ENCODE data around the gene LTC4S.
"Not testable (repeated sequence)": the region's sequence is repeated elsewhere in the genome, so short reads cannot be mapped to it uniquely, and the experiment has no call there.

LTC4S gene, protein sequence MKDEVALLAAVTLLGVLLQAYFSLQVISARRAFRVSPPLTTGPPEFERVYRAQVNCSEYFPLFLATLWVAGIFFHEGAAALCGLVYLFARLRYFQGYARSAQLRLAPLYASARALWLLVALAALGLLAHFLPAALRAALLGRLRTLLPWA

GRCh38 chr5:179793468-179794139, at the start of gene LTC4S:
TSS of gene LTC4S (plus strand) at chr5:179793986. CDS start at chr5:179794081, 95 bp downstream.
- H3K4me3 ChIP-seq (ENCODE audit: low read depth in 1 of 2, low read length in 2 of 2): peak within 1 kb of the TSS; percentile 68 to 76
- peaks cover 8 to 21% of the 10 kb centered on the region in 2 donors for H3K36me3 ChIP-seq (ENCODE audit: control insufficient read depth in 1 of 2, insufficient read depth in 2 of 2, low read length in 2 of 2)
- H3K9ac ChIP-seq (ENCODE audit: low read depth in 1 of 2, low read length in 2 of 2): peak within 1 kb of the TSS; percentile 46 to 70
- no peaks in the 10 kb centered on the region for H3K9me3 ChIP-seq (ENCODE audit: control insufficient read depth in 1 of 2, low read length in 2 of 2)
- H3K27ac ChIP-seq (ENCODE audit: low read depth, low read length): peak within 1 kb of the TSS; percentile 10
- no peaks in the 10 kb centered on the region for H3K27me3 ChIP-seq (ENCODE audit: control insufficient read depth in 1 of 2, insufficient read depth in 2 of 2, low read length in 2 of 2)
- H3K4me1 ChIP-seq (ENCODE audit: control insufficient read depth in 1 of 2, insufficient read depth in 2 of 2, low read length in 2 of 2): peaks cover 32 to 37% of the 10 kb centered on the region in 2 donors

GRCh38 chr5:179744106-179744505, 49.7 kb upstream of the LTC4S start:
- H3K27me3 ChIP-seq (ENCODE audit: control insufficient read depth in 1 of 2, insufficient read depth in 2 of 2, low read length in 2 of 2); H3K9ac ChIP-seq (ENCODE audit: low read depth in 1 of 2, low read length in 2 of 2); H3K4me1 ChIP-seq (ENCODE audit: control insufficient read depth in 1 of 2, insufficient read depth in 2 of 2, low read length in 2 of 2); H3K27ac ChIP-seq (ENCODE audit: low read depth, low read length); H3K9me3 ChIP-seq (ENCODE audit: control insufficient read depth in 1 of 2, low read length in 2 of 2); H3K4me3 ChIP-seq (ENCODE audit: low read depth in 1 of 2, low read length in 2 of 2): not testable (repeated sequence)
- H3K36me3 ChIP-seq (ENCODE audit: control insufficient read depth in 1 of 2, insufficient read depth in 2 of 2, low read length in 2 of 2): peaks cover 0 to 14% of the 10 kb centered on the region in 2 donors

DNA sequence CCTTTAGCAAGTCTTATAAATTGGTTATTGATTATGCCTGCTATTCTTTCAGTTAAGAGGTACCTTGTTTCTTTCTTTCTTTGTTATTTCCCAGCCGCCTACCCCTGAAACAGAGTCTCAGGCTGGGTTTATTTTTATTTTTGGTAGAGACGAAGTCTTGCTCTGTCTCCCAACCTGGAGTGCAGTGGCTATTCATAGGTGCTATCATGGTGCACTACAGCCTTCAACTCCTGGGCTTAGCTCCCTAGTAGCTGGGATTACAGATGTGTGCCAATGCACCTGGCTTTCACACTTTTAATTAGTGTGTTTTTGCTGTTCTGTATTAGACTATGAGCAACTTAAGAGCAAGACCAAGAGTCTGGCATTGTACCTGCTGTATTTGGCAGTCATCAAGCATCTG, 46.9 kb upstream of the LTC4S start:
- Histone ChIP-seq H3K27ac (ENCODE audit: low read depth, low read length) (no peak overlapping the region), H3K36me3 (ENCODE audit: control insufficient read depth in 1 of 2, insufficient read depth in 2 of 2, low read length in 2 of 2) (peaks cover 0 to 12% of the 10 kb centered on the region in 2 donors), H3K4me1 (ENCODE audit: control insufficient read depth in 1 of 2, insufficient read depth in 2 of 2, low read length in 2 of 2) (no peaks in the 10 kb centered on the region)

DNA sequence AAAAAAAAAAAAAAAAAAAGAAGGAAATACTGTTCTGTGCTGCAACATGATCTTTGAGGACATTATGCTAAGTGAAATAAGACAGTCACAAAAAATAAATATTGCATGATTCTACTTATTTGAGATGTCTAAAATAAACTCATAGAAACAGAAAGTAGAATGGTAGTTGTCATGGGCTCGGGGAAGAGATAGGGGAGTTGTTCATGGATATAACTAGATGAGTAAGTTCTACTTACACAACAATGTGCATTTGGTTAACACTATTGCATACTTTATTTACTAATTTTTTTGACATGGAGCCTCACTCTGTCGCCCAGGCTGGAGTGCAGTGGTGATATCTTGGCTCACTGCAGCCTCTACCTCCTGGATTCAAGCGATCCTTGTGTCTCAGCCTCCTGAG, 46.0 kb upstream of the LTC4S start:
- Histone ChIP-seq H3K9me3 (ENCODE audit: control insufficient read depth in 1 of 2, low read length in 2 of 2) (no peaks in the 10 kb centered on the region), H3K9ac (ENCODE audit: low read depth in 1 of 2, low read length in 2 of 2) (no peak overlapping the region), H3K4me3 (ENCODE audit: low read depth in 1 of 2, low read length in 2 of 2) (no peak overlapping the region), H3K27me3 (ENCODE audit: control insufficient read depth in 1 of 2, insufficient read depth in 2 of 2, low read length in 2 of 2) (no peaks in the 10 kb centered on the region), H3K27ac (ENCODE audit: low read depth, low read length) (no peak overlapping the region), H3K4me1 (ENCODE audit: control insufficient read depth in 1 of 2, insufficient read depth in 2 of 2, low read length in 2 of 2) (no peaks in the 10 kb centered on the region), H3K36me3 (ENCODE audit: control insufficient read depth in 1 of 2, insufficient read depth in 2 of 2, low read length in 2 of 2) (peaks cover 0 to 12% of the 10 kb centered on the region in 2 donors)

More for the DNA sequence above, 46.9 kb upstream of the LTC4S start:
- Histone ChIP-seq H3K27me3 (ENCODE audit: control insufficient read depth in 1 of 2, insufficient read depth in 2 of 2, low read length in 2 of 2) (no peaks in the 10 kb centered on the region), H3K9ac (ENCODE audit: low read depth in 1 of 2, low read length in 2 of 2) (no peak overlapping the region), H3K4me3 (ENCODE audit: low read depth in 1 of 2, low read length in 2 of 2) (no peak overlapping the region), H3K9me3 (ENCODE audit: control insufficient read depth in 1 of 2, low read length in 2 of 2) (no peaks in the 10 kb centered on the region)

DNA sequence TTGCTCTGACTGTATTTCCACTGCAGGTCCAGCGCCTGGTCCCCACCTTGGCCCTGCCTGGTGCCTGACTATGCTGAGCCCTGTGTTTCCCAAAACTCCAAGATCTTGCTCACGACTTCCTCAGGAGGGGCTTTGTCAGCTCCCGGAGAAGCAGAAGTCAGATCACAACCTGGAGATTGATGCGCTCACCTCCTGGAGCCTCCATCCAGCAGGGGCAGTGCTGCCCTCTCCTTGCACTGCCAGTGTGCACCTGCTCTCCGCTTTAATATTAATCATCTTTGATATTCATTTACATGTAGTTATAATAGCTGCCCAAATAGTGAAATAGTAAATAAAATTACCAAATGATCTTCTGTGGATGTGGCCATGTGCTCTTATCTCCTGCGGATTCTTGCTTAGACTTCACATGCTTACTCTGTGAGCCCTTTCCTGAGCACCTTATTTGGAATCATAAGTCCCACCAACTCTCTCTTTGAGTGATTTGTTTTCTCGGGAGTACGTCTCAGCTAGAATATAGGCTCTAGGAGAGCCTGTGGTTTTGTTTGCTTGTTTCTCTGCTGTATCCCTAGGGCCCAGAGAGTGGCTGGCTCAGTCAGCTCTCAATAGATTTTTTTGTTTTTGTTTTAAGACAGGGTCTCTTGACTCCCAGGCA, 43.8 kb upstream of the LTC4S start:
- H3K9me3 ChIP-seq (ENCODE audit: control insufficient read depth in 1 of 2, low read length in 2 of 2): no peaks in the 10 kb centered on the region
- no peak overlapping the region for H3K4me3 ChIP-seq (ENCODE audit: low read depth in 1 of 2, low read length in 2 of 2)
- H3K27ac ChIP-seq (ENCODE audit: low read depth, low read length): no peak overlapping the region
- no peak overlapping the region for H3K9ac ChIP-seq (ENCODE audit: low read depth in 1 of 2, low read length in 2 of 2)
- peaks cover 0 to 12% of the 10 kb centered on the region in 2 donors for H3K36me3 ChIP-seq (ENCODE audit: control insufficient read depth in 1 of 2, insufficient read depth in 2 of 2, low read length in 2 of 2)
- H3K4me1 ChIP-seq (ENCODE audit: control insufficient read depth in 1 of 2, insufficient read depth in 2 of 2, low read length in 2 of 2): peaks cover 9 to 14% of the 10 kb centered on the region in 2 donors
- no peaks in the 10 kb centered on the region for H3K27me3 ChIP-seq (ENCODE audit: control insufficient read depth in 1 of 2, insufficient read depth in 2 of 2, low read length in 2 of 2)

DNA sequence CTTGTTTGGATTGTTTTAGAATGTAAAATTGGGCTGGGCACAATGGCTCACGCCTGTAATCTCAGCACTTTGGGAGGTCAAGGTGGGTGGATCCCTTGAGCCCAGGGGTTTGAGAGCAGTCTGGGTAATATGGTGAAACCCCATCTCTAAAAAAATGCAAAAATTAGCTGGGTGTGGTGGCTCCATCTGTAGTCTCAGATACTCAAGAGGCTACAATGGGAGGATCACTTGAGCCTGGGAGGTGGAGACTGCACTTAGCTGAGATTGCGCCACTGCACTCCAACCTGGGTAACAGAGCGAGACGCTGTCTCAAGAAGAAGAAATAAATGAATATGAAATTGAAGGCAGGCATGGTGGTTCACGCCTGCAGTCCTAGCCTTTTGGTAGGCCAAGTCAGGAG, 39.8 kb upstream of the LTC4S start:
- H3K4me3 ChIP-seq (ENCODE audit: low read depth in 1 of 2, low read length in 2 of 2): no peak overlapping the region
- peaks cover 0 to 10% of the 10 kb centered on the region in 2 donors for H3K36me3 ChIP-seq (ENCODE audit: control insufficient read depth in 1 of 2, insufficient read depth in 2 of 2, low read length in 2 of 2)
- H3K27ac ChIP-seq (ENCODE audit: low read depth, low read length): no peak overlapping the region
- H3K9ac ChIP-seq (ENCODE audit: low read depth in 1 of 2, low read length in 2 of 2): no peak overlapping the region
- no peaks in the 10 kb centered on the region for H3K27me3 ChIP-seq (ENCODE audit: control insufficient read depth in 1 of 2, insufficient read depth in 2 of 2, low read length in 2 of 2)
- H3K9me3 ChIP-seq (ENCODE audit: control insufficient read depth in 1 of 2, low read length in 2 of 2): no peaks in the 10 kb centered on the region
- peaks cover 19 to 21% of the 10 kb centered on the region in 2 donors for H3K4me1 ChIP-seq (ENCODE audit: control insufficient read depth in 1 of 2, insufficient read depth in 2 of 2, low read length in 2 of 2)

GRCh38 chr5:179755022-179755421, 38.8 kb upstream of the LTC4S start:
- no peak overlapping the region for H3K4me3 ChIP-seq (ENCODE audit: low read depth in 1 of 2, low read length in 2 of 2)

DNA sequence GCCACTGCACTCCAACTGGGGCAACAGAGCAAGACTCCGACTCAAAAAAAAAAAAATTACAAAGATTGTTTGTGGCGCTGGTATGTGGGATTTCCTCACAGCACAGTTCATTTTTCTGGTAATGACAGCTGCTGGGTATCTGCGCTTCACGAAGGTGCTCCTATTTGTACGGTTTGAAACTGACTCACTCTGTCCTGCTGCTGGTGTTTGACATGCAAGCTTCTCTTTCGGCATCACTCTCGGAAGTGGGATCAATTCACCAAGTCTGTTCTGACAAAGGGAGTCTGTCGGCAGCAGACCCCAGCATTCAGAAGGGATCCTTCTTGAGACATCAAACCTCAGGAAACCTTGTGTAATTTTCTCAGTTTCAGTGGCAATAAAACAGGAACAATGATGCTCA, 34.8 kb upstream of the LTC4S start:
- H3K4me1 ChIP-seq (ENCODE audit: control insufficient read depth in 1 of 2, insufficient read depth in 2 of 2, low read length in 2 of 2): peaks cover 50 to 52% of the 10 kb centered on the region in 2 donors
- H3K9ac ChIP-seq (ENCODE audit: low read depth in 1 of 2, low read length in 2 of 2): no peak overlapping the region
- H3K27ac ChIP-seq (ENCODE audit: low read depth, low read length): no peak overlapping the region
- peaks cover 0 to 4% of the 10 kb centered on the region in 2 donors for H3K36me3 ChIP-seq (ENCODE audit: control insufficient read depth in 1 of 2, insufficient read depth in 2 of 2, low read length in 2 of 2)
- no peaks in the 10 kb centered on the region for H3K9me3 ChIP-seq (ENCODE audit: control insufficient read depth in 1 of 2, low read length in 2 of 2)
- no peaks in the 10 kb centered on the region for H3K27me3 ChIP-seq (ENCODE audit: control insufficient read depth in 1 of 2, insufficient read depth in 2 of 2, low read length in 2 of 2)
- no peak overlapping the region for H3K4me3 ChIP-seq (ENCODE audit: low read depth in 1 of 2, low read length in 2 of 2)

More at GRCh38 chr5:179755022-179755421, 38.8 kb upstream of the LTC4S start:
- Histone ChIP-seq H3K9me3 (ENCODE audit: control insufficient read depth in 1 of 2, low read length in 2 of 2) (no peaks in the 10 kb centered on the region), H3K27ac (ENCODE audit: low read depth, low read length) (no peak overlapping the region), H3K27me3 (ENCODE audit: control insufficient read depth in 1 of 2, insufficient read depth in 2 of 2, low read length in 2 of 2) (no peaks in the 10 kb centered on the region), H3K36me3 (ENCODE audit: control insufficient read depth in 1 of 2, insufficient read depth in 2 of 2, low read length in 2 of 2) (peaks cover 0 to 3% of the 10 kb centered on the region in 2 donors), H3K9ac (ENCODE audit: low read depth in 1 of 2, low read length in 2 of 2) (no peak overlapping the region), H3K4me1 (ENCODE audit: control insufficient read depth in 1 of 2, insufficient read depth in 2 of 2, low read length in 2 of 2) (peaks cover 25 to 28% of the 10 kb centered on the region in 2 donors)

DNA sequence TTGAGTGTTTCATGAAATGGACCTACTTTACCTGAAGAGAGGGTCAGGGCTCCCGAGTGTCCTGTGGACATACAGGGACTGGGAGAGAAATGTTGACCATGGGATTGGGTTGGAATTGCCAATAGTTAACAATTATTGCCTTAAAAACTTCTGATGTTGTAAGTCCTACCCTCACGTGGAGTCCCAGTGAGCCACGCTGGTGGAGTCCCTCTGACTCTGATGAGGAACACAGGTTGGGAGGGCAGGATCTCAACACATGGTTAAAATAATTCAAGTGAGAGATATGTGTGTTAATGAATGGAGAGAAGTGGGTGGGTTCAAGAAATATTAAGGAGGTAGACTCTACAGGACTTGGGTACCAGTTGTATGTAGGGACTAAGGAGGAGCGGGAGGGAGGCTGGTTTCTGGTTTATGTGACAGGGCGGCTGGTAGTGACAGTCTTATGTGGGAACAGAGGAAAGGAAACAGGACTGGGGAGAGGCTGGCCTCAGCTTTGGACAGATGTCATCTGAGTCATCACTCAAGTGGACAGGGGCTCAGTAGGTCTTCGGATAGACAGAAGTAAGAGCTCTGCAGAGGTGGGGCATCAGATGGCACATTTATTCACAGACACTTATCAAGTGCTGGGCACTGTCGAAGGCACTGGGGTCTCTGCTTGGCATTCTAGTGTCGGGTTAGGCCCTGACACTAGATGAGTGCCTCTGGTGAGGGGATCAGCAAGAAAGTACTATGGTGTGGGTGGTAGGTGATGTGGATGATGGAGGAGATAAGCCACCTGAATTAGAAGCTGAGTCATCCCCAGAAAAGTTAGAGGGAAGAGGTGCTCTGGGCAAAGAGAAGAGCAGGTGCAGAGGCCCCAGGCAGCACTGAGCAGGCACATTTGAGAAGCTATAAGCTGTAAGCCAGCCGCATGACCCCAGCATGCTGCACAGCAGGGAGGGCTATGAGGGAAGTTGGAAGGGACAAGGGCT, 33.9 kb upstream of the LTC4S start:
- Histone ChIP-seq H3K4me3 (ENCODE audit: low read depth in 1 of 2, low read length in 2 of 2) (no peak overlapping the region), H3K27ac (ENCODE audit: low read depth, low read length) (no peak overlapping the region), H3K9me3 (ENCODE audit: control insufficient read depth in 1 of 2, low read length in 2 of 2) (no peaks in the 10 kb centered on the region), H3K9ac (ENCODE audit: low read depth in 1 of 2, low read length in 2 of 2) (no peak overlapping the region), H3K36me3 (ENCODE audit: control insufficient read depth in 1 of 2, insufficient read depth in 2 of 2, low read length in 2 of 2) (peaks cover 0 to 6% of the 10 kb centered on the region in 2 donors), H3K4me1 (ENCODE audit: control insufficient read depth in 1 of 2, insufficient read depth in 2 of 2, low read length in 2 of 2) (peaks cover 44% of the 10 kb centered on the region in 2 donors), H3K27me3 (ENCODE audit: control insufficient read depth in 1 of 2, insufficient read depth in 2 of 2, low read length in 2 of 2) (no peaks in the 10 kb centered on the region)

All from duodenal mucosa (tissue), 2 donors.